ENCODE data around the gene LGALS1.

The LGALS1 gene
- long read RNA-seq, donor 1, transcript LGALS1-201 (4 exons, 560 nt): major isoform, 563 of 694 reads
- long read RNA-seq, donor 1, partial matches to known transcripts: 87 of 694 reads
- long read RNA-seq, donor 1, other reads (novel, unspliced or antisense): 40 of 694 reads
- long read RNA-seq, donor 2, transcript LGALS1-201 (4 exons, 560 nt): major isoform, 258 of 362 reads
- long read RNA-seq, donor 2, partial matches to known transcripts: 80 of 362 reads
- long read RNA-seq, donor 2, other reads (novel, unspliced or antisense): 21 of 362 reads
- long read RNA-seq, donor 3, transcript LGALS1-201 (4 exons, 560 nt): major isoform, 126 of 166 reads
- long read RNA-seq, donor 3, partial matches to known transcripts: 32 of 166 reads
- long read RNA-seq, donor 3, other reads (novel, unspliced or antisense): 5 of 166 reads
- long read RNA-seq, donor 4, transcript LGALS1-201 (4 exons, 560 nt): major isoform, 238 of 313 reads
- long read RNA-seq, donor 4, partial matches to known transcripts: 57 of 313 reads
- long read RNA-seq, donor 4, other reads (novel, unspliced or antisense): 16 of 313 reads
- long read RNA-seq, donor 5, transcript LGALS1-201 (4 exons, 560 nt): major isoform, 366 of 438 reads
- long read RNA-seq, donor 5, partial matches to known transcripts: 50 of 438 reads
- long read RNA-seq, donor 5, other reads (novel, unspliced or antisense): 21 of 438 reads
- long read RNA-seq, donor 6, transcript LGALS1-201 (4 exons, 560 nt): major isoform, 216 of 313 reads
- long read RNA-seq, donor 6, partial matches to known transcripts: 87 of 313 reads
- long read RNA-seq, donor 6, other reads (novel, unspliced or antisense): 8 of 313 reads
- long read RNA-seq, donor 7, transcript LGALS1-201 (4 exons, 560 nt): major isoform, 459 of 597 reads
- long read RNA-seq, donor 7, partial matches to known transcripts: 107 of 597 reads
- long read RNA-seq, donor 7, other reads (novel, unspliced or antisense): 27 of 597 reads
- long read RNA-seq, donor 8, transcript LGALS1-201 (4 exons, 560 nt): major isoform, 294 of 386 reads
- long read RNA-seq, donor 8, partial matches to known transcripts: 53 of 386 reads
- long read RNA-seq, donor 8, other reads (novel, unspliced or antisense): 35 of 386 reads

GRCh38 chr22:37674951-37675929 lies at the start of gene LGALS1:
Gene LGALS1 (plus strand): TSS chr22:37675636. CDS start chr22:37675703, 67 bp downstream.
- peak; percentile 72 for DNase-seq

- DNase-seq: no peak
These were observed 49.7 kb upstream of the LGALS1 start for GRCh38 chr22:37625737-37626136.

- DNase-seq: no peak
These were observed 49.3 kb upstream of the LGALS1 start for GRCh38 chr22:37626144-37626543.

GRCh38 chr22:37626556-37627075 lies 48.8 kb upstream of the LGALS1 start:
- no peak for DNase-seq

GRCh38 chr22:37627121-37627520 lies 48.3 kb upstream of the LGALS1 start:
- DNase-seq: no peak

DNA sequence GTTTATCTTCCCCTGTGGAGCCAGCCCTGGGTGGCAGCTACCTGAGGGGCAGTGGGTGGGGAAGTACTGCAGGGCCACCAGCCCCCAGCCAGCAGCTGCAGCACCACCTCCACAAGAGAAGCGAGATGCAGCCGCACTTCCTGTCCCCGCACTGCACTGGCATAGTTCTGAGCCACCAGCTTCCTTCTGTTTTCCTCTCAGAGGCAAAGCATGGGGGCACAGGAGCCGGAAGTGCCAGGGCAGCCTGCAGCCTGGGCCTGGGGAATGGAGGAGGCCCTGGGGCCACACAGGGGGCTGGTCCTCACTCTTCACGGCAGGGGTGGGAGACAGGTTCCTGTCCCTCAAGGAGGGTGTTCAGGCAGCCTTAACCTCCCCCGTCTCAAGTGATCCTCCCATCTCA lies 47.9 kb upstream of the LGALS1 start:
- no peak for DNase-seq

- no peak for DNase-seq
These were observed 46.6 kb upstream of the LGALS1 start for GRCh38 chr22:37628830-37629229.

DNA sequence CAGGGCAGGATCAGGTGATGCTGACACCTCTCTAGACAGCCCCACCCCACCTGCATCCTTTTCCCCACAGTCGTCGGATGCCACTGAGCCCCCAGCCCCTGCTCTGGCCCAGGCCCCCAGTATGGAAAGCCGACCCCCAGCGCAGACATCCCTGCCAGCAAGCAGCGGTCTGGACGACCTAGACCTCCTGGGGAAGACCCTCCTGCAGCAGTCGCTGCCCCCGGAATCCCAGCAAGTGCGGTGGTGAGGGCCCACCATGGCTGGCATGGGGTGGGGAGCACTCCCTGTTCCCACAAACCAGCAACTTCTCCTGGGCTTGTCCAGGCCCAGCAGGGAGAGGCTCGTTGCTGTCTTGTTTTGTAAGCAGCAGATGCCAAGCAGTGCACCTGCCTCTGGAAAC lies 45.5 kb upstream of the LGALS1 start:
- DNase-seq: no peak

DNA sequence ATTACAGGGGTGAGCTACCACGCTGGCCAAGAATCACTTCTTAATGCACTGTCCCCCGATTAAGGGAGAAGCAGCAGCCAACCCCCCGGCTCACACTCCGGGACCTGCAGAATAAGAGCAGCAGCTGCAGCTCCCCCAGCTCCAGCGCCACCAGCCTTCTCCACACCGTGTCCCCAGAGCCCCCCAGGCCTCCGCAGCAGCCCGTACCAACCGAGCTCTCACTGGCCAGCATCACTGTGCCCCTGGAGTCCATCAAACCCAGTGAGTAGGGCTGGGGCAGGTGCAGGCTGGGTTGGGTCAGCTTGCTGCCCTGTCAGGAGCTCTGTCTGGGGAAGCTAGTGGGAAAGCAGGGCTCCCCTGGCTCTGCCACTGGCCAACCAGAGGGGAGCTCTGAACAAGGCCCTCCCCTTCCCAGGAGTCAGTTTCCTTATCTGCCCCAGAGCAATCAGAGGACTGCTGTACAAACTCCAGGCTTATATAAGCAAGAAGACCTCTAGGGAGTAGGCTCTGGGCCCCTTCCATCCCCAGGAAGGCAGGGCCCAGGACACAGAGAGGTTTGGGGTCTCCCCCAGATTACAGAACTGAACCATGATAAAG lies 44.5 kb upstream of the LGALS1 start:
- no peak for DNase-seq

- DNase-seq: no peak
These were observed 43.8 kb upstream of the LGALS1 start for GRCh38 chr22:37631448-37632173.

GRCh38 chr22:37632174-37633088 lies 43.0 kb upstream of the LGALS1 start:
- no peak for DNase-seq

GRCh38 chr22:37633089-37633624 lies 42.3 kb upstream of the LGALS1 start:
- peak; percentile 41 for DNase-seq

DNA sequence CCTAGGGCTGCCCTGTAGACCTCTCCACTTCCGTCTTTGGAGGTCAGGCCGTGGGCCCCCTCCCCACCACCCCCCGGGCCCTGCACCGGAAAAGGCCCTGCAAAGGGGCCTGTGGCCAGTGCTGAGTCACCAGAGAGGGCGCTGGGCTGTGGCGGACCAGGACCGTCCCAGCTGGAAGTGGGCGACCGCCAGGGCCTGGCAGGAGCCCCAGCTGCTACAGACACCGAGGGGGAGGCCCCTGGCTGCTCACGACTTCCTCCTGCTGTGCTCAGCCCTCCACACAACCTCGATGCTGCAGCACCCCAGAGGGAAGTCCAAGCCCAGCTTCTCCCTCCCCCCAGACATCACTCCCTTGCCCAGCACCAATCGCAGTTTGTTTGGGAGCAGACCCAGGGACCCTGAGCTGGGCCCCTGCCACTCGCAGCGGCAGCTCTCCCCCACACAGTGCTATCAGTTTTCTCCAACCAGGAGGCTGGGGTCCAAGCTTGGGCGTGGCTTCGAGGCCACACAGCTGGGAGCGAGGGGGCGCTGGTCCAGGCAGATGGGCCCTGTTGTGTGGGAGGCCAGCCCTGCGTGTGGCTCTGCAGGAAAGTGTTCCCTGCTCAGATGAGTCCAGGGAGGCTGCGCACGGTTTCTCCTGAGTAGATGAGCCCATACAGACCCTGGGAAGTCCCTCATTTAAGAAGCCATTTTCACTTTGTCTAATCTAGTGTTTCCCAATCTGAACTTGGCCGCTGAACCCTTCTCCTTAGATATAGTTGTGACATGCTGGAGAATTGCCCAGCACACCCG lies 41.6 kb upstream of the LGALS1 start:
- DNase-seq: peak; percentile 90

DNA sequence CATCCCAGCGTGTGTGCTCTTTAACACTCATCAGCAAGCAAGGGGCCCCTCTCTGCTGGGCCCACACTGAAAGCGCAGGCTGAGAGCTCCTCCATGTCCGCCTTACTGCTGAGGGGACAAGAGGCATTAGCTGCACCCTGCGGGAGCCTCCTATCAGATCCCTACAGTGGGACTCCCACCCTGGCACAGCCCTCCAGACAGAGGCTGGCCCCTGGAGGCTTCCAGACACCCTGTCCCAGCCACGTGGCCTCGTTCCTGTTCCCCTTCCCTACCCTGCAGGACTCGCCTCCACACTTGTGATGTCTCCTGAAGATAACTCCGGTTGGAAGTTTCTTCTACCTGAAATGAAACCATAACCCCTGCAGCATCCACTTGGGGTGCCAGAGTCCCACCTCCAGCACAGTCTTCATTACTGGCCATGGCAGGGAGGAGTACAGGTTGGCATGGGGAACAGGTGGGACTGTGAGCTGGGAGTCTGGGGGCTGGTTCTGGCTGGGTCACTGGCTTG lies 41.0 kb upstream of the LGALS1 start:
- DNase-seq: no peak

DNA sequence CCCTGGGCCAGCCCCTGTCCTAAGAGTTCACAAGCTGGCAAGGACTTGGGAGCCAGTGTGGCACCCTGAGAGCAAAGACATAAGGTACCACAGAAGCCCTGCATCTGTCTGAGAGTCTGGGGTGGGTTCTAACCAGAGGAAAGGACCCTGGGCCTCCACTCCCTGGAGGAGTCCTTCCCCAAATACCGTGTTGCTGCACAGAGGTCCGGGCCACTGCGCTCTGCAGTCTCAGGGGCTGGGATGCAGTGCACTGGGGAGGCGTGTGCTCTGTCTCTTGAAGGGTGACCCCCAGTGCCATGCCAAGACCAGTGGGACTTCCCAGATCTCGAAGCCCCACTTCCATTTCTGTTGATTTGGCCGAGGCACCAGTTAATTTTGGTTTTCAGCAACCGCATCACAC lies 40.3 kb upstream of the LGALS1 start:
- DNase-seq: no peak

GRCh38 chr22:37636186-37636948 lies 39.1 kb upstream of the LGALS1 start:
- DNase-seq: no peak

GRCh38 chr22:37636949-37637273 lies 38.5 kb upstream of the LGALS1 start:
- no peak for DNase-seq
